Sciatic nerve (tissue), 2 donors: ENCODE results near the gene LRRIQ4. TPM values are rescaled to one million over a fixed set of nuclear protein-coding genes. Genes with fewer than 3 reads are reported as not detected.
A peak's percentile ranks its signal among the peaks of the same experiment; 100 is the strongest.

ENCODE experiments used
- ATAC-seq: fragments of 200-7000 bp; cut with Tn5 transposase; one replicate; pipeline ENCODE4 v1.9.1; 2020; ENCODE audit warnings: mild to moderate bottlenecking, moderate library complexity
- DNase-seq: peaks from one replicate; pipeline ENCODE4 v3.0.0-alpha.2; 2020; ENCODE audit warnings: low spot score
- intact Hi-C: fragments of 100-400 bp; cut with DNase I; formaldehyde crosslinking; loops from one replicate; pipeline ENCODE4 v1.14.2; 2022
- total RNA-seq: library from RNA; stranded (reverse); fragmentation: NEBNext Ultra II Directional; extraction: Animal tissue kit (Norgen Biotek cat#: 25700); gene quantifications from one replicate; pipeline ENCODE4 v1.2.1, GENCODE V29; 2021
- donor health status: DM: no; HTN: no; CAD: no.
- donor health status: DM: no; HTN: no; CAD: no.

Gene LRRIQ4
- total RNA-seq, 1 donor from 2014 or later, result not detected

DNA sequence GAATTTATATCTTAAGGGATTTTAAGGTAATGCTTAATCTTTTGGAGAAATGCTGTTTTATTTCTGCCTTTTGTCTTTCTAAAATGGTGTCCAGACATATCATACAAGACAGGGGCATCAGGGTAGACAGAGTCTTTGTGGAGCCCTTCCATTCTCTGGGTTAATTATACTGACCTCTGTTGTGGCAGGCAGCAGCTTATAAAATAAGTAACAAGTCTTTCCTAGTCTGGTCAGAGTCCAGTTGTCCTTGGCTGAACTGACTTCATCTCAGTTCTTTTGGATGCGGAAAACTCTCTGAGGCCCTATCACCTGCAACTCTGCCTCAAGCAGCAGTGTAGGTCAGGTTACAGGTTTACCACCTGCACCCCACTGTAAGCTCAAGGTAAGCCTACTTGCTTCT lies 20.3 kb upstream of the LRRIQ4 start:
- intact Hi-C loops, result no loop called here
- DNase-seq (no peak), ATAC-seq (no peak)

DNA sequence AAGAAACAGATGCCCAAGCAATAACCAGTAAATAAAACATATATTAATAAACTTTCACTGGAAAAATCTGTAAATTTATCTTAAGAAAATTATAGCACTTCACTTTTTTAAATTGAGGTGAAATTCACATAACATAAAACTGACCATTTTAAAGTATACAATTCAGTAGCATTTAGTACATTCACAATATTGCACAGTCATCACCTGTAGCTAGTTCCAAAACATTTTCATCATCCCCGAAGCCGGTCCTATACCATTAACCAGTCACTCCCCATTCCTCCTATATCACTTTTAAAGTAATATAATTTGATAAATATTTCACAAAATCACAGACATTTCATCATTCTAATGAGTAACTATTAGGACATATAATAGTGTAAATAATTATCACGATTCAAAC lies 8.0 kb upstream of the LRRIQ4 start:
- ATAC-seq (no peak), DNase-seq (no peak)
- intact Hi-C loops, result no loop called here

DNA sequence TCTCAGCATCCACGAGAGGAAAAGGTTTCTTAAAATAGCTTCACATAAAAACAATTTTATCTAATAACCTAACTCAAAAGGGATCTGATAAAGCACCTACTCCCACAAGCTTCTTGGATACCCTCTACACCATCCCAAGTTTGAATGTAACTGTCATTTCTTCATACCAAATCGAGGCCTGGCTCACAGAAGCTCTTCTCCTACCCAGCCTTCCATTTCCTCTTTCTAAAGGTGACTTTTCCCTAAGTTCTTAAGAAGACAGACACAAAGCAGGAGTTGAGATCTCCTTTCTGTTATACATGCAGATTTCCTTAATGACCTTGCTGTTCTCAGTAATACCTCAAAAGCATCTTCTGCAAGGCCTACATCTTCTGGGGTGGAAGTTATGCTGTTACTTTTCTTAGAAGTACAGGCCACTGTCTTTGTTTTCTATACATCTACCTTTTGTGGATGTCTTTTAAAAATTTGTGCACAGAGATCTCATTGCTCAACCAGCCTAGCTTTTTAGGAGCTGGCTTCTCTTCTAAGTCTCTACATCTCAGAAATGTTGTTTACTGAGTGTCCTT lies 3.4 kb upstream of the LRRIQ4 start:
- ATAC-seq, result no peak
- intact Hi-C loops, result no loop called here
- DNase-seq, result no peak

DNA sequence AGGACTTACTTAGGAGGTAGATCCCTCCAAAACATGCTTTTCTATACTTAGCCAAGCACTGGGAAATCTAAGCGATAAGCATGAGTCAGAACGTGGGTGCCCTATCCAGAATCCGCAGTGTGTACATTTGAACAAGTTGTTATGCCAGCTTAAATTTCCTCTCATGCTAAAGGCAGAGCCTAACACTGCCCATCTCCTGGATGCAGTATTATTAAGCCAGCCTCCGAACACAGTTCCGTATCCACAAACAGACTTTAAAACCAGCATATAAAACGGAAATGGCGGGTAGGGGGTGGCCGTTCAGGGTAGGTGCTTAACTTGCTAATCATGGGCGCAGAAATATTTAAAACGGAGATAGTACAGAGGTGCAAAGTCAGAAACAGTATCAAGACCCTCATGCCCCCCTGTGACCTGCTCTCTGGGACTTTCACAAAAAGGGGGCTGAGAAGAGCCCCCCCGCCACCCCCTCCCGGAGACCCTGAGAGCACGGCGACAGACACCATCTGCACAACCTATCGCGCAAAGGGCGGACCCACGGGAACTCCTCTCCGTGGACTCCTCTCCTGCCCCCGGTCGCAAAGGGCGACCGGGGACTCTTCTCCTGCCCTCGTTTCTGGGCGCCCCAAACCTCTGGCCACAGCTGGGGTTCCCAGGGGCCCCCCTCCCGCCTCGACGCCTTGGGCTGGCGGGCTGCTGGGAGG lies 889 bp upstream of the LRRIQ4 start:
- intact Hi-C loops, result no loop called here
- ATAC-seq, result peak; percentile 41

DNA sequence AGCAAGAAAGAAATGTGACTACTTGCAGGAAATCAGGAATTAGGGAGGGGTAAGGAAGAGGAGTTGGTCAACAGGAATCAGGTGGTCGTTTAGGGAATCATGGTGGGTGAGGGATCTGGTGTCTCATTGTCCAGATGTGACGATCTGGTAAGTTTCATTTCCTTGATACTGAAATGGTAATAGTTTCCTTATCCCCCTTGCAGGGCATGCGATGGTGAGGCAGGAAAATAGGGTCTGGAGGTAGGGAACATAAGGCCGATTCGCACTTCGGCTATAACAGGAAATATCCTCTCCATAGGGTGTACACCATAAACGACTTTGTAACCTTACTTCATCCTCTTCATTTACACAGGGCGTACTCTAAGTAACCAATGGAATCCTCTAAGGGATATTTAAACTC lies 608 bp downstream of the LRRIQ4 start:
- DNase-seq (no peak), ATAC-seq (no peak)
- intact Hi-C loops, result no loop called here

More for the DNA sequence above, 889 bp upstream of the LRRIQ4 start:
- no peak for DNase-seq

DNA sequence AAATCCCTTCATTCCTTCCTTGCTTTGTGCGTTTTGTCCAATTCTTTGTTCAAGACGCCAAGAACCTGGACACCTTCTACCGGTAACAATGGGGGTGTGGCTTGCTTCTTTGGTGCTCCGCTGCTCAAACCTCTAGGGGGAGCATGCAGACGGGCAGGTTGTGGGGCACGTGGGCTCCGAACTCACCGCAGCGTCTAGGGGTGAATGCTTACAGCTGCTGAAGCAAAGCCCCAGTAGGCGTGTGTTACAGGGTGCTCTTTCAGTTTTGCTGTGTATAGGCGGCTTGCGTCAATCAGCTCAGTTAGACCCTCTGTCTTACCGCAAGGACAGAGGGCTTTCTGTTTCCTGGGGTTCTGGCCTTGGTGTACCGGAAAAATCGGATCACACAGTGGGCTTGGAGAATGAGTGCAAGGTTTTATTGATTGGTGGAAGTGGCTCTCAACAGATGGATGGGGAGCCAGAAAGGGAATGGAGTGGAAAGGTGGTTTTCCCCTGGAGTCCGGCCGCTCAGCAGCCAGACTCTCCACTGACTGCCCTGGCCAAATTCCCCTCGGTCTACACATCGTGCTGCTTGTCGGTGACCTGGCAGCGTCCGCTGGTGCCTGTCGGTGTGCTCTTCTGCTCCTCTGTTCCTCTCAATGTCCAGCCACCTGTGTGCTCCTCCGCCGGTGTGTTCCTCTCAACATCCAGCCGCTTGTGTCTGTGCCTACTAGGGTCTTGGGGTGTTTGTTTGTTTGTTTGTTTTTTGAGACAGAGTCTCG lies 1.3 kb downstream of the LRRIQ4 start:
- intact Hi-C loops, result no loop called here
- ATAC-seq (peak; percentile 33), DNase-seq (no peak)

DNA sequence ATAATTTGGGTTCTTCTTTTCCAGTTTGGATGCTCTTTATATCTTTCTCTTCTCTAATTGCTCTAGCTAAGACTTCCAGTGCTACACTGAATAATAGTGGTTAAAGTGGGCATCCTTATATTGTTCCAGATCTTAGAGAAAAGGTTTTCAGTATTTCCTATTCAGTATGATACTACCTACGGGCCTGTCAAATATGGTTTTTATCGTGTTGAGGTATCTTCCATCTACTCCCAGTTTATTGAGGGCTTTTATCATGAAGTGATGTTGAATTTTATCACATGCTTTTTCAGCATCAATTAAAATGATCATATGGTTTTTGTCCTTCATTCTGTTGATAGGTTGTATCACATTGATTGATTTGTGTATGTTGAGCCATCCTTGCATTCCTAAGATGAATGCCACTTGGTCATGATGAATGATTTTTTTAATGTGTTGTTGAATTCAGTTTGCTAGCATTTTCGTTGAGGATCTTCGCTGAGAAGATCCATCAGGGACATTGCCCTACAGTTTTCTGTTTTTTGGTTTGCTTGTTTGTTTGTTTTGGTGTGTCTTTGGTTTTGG lies 3.0 kb downstream of the LRRIQ4 start:
- DNase-seq, result no peak
- intact Hi-C loops, result no loop called here
- ATAC-seq, result no peak

DNA sequence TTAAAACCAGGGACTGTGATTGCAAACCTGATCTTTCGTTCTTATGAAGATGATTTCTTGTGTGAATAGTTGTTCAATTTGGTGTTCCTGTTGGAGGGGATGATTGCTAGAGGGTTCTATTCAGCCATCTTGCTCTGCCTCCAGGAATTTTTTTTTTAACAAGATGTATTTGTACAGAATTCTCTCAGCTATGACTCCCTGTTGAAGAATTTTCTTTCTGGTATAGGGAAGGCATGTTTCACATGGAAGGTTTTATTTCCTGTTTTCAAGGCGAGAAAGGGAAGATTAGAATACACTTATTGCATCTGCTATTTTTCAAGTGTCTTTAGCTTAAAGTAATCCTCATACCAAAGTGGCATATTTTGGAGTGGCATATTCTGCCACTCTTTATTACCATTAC lies 5.6 kb downstream of the LRRIQ4 start:
- intact Hi-C loops, result no loop called here
- no peak for ATAC-seq
- DNase-seq, result no peak

DNA sequence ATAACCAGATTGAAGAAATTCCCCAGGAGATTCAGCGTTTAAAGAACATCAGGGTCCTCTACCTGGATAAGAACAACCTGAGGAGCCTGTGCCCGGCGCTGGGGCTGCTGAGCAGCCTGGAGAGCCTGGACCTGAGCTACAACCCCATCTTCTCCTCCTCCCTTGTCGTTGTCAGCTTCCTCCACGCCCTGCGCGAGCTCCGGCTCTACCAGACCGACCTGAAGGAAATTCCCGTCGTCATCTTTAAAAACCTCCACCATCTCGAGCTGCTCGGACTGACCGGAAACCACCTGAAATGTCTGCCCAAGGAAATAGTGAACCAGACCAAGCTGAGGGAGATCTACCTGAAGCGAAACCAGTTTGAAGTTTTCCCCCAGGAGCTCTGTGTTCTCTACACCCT lies 9.4 kb downstream of the LRRIQ4 start:
- intact Hi-C loops, result no loop called here
- ATAC-seq, result no peak
- DNase-seq, result no peak

DNA sequence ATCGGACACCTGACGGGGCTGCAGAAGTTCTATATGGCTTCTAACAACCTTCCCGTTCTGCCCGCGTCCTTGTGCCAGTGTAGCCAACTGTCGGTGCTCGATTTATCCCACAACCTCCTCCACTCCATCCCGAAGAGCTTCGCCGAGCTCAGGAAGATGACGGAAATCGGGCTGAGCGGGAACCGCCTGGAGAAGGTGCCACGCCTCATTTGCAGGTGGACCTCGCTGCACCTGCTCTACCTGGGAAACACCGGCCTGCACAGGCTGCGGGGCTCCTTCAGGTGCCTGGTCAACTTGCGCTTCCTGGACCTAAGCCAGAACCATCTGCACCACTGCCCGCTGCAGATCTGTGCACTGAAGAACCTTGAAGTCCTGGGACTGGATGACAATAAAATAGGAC lies 9.9 kb downstream of the LRRIQ4 start:
- no peak for ATAC-seq
- no peak for DNase-seq
- intact Hi-C loops, result no loop called here

DNA sequence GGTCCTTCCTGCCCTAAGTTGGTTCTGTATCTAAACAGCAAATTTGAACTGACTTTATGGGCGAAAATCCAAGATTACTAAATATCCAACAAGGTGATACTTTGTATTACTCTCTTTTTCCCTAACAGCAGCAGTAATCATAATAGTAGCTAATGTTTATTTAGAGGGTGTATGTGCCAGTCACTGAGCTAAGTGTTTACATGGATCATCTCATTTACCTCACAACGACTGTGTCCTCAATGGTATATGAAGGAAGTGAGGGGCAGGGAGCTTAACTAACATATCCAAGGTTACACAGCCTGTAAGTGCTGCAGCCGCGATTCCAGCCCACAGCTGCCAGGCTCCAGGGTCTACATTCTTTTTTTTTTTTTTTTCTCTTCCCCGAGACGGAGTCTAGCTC lies 10.3 kb downstream of the LRRIQ4 start:
- ATAC-seq (no peak), DNase-seq (no peak)
- intact Hi-C loops, result no loop called here

DNA sequence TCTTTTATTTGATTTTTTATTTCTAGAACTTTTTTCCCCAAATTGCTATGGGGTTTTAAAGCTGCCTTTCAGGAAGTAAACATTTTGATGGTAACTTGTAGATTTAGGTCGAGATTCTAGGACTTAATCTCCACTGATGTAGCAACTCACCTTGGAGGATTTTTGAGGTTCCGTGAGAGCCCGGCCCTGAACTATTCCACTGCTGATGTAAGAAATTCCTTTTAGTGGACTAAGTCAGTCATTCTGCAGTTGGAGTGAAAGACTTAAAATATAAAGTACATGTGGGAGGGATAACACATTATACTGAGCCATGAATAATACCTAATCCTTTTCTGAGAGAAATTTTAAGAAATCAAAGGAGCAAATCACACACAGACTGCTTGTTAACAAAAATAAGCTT lies 12.6 kb downstream of the LRRIQ4 start:
- intact Hi-C loops, result no loop called here
- ATAC-seq, result no peak
- no peak for DNase-seq

DNA sequence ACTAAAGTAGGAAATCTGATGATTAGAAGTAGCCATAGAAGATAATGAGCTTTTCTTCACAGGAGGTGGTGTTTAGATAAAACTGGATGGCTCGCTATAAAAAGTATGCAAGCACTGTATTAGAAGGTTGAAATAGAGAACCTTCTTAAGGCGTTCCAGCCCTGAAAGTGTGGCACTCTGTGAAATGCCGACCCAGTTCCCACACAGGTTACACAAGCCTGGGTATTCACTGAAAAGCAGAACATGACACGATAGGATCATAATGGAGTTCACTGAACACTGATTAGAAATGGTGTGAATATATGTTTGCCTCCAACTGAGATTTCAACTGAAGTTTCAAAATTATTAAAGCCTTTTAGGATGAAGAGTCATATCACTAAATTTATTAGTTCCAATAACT lies 15.0 kb downstream of the LRRIQ4 start:
- ATAC-seq (no peak), DNase-seq (no peak)
- intact Hi-C loops, result no loop called here

DNA sequence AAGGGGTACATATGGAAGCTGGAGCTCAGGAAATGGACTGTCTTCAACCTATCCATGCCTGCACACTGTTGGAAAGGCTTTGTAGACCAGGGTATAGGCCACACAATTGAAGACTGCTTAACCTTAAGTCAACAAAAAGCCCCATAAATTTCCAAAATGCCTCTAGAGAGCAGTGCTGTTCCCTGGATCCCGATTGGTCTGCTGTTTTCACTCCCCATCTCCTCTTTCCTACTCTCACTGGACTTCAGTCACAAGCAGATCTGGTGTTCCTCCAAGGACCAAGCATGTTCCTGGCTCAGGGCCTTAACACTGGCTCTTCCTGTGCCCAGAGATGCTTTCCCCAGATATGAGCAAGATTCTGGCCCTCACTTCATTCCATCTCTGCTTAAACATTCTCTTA lies 22.9 kb downstream of the LRRIQ4 start:
- no peak for ATAC-seq
- DNase-seq, result no peak
- intact Hi-C loops, result no loop called here

DNA sequence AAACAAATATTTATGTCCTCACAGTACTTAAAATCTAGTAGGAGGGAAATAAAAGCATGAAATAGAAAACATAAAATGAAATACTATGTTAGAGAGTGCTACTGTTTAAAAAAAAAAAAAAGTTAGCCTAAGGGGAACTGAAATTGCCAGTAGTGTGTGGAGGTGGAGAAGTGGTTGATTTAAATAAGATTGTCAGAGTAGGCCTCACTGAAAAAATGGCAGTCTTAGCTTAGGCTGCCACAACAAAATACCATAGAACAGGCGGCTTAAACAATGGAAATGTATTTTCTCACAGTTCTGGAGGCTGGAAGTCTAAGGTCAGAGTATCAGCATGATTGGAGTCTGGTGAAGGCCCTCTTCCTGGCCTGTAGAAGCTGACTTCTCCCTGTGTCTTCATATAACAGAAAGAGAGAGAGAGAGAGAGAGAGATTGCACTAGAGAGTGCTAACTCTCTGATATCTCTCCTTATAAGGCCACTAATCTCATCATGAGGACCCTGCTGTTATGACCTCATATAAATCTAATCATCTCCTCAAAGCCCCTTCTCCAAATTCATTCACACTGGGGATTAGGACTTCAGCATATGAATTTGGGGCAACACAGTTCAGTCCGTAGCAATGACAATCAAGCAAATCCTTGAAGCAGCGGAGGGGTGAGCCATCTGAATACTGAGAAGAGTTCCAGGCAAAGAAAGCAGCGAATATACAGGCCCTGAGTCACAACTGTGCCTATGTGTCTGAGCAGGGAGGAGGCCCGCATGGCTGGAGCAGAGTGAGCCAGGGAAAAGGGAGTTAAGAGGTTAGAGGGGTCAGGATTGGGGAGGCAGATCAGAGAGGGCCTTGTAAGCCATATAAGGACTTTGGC lies 23.6 kb downstream of the LRRIQ4 start:
- no peak for DNase-seq
- ATAC-seq, result no peak
- intact Hi-C loops, result no loop called here

DNA sequence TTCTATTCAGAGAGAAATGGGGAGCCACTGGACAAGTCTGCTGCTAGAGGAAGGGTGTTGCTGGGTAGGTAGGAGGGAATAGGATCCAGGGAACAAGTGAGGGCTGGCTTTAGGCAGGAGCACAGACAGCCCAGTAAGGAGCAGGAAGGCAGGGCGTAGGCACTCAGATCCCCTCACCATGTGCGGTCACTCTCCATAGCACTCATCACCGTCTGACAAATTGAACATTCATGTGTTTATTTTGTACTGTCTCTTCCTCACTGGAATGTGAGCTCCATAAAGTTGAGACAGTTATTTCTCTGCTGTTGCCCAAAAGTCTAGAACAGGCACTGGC lies 24.2 kb downstream of the LRRIQ4 start:
- ATAC-seq, result no peak

DNA sequence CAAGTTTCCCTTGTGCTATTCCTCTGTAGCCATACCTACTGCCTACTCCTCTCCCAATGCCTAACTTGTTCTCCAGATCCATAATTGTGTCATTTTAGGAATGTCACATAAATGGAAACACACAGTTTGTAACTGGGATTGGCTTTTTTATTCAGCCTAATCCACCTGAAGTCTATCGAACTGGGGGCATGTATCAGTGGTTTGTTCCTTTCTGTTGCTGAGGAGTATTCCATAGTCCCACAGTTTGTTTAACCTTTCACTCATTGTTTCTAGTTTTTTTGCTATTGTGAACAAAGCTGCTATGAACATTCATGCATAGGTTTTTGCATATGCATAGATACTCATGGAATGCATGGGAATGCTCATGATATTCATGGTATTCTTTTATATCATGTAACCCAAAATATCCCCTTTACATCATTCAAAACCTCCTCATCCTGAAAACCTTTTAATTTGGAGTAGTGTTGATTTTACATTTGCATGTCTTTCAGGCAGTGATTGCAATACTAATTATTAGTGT lies 25.9 kb downstream of the LRRIQ4 start:
- intact Hi-C loops, result no loop called here
- DNase-seq (no peak), ATAC-seq (no peak)

More for the DNA sequence above, 24.2 kb downstream of the LRRIQ4 start:
- DNase-seq, result no peak
- intact Hi-C loops, result no loop called here

DNA sequence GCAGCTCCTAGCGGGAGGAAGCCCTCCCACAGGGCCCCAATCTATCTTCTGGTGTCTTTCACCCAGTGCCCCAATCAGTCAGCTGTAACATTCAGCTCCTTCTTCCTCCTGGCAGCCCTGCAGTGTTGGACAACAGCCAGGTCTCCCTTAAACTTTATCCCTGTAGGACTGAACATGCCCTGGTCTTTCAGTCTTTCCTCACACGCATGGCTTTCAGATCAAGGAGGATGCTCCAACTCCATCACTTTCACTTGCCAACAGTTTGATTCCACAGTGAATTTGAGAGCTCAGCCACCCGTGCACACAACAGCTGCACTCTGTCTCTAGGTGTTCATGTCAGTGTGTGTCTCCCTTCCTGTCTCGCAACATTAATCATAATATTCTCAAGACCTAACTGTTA lies 28.5 kb downstream of the LRRIQ4 start:
- intact Hi-C loops, result no loop called here
- DNase-seq (no peak), ATAC-seq (no peak)

DNA sequence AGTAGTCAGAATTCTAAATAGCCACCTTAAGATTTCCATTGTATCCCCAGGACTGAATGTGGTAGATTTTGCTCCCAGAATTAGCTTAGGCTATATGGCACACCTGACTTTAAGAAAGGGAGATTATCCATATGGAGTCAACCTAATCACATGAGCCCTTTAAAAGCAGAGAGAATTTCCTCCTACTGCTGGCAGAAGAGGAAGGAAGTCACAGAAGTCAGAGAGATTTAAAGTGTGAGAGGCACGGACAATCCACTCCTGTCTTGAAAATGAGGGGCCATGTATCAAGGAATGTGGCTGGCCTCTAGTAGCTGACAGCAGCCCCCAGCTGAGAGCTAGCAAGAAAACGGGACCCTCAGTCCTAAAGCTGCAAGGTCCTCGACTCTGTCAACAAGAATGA lies 30.3 kb downstream of the LRRIQ4 start:
- intact Hi-C loops, result no loop called here
- DNase-seq (no peak), ATAC-seq (no peak)
